ENCODE results near the gene NUAK1. TPM values are rescaled to one million over a fixed set of nuclear protein-coding genes. Genes with fewer than 3 reads are reported as not detected.
A peak's percentile ranks its signal among the peaks of the same experiment; 100 is the strongest.

NUAK1 gene
- total RNA-seq, 1 donor from 2014 or later: 32.6 TPM

DNA sequence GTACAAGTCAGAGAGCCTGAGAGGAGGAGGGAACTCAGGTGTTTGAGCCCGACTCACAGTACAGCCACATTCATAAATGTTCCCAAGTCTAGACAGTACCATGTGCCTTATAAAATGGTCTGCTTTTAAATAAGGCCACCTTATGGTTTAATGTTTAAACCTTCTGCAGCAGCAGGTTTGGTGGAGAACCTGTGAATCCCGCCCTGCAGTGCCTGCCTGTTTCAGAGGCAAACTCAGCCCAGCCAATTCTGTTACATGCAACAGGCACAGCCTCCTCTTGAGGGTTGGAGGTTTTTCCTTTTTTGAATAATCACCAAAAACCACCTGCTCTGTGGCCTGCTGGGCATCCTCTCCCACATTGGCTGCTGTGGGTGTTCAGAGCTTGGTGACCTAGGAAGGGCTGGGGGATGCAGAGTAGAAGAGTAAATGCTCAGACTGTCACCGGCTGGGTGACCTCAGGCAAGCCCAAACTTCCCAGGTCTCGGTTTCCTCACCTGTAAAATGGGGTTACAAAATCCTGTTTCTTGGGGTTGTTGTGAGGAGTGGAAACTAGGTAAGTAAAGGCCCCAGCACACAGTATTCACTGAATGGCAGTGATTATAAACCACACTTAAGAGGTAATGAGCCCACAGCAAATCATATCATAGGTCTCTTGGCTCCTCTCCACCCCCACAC, 28.0 kb downstream of the NUAK1 start:
- DNase-seq (ENCODE audit: low read depth, low spot score): no peak

DNA sequence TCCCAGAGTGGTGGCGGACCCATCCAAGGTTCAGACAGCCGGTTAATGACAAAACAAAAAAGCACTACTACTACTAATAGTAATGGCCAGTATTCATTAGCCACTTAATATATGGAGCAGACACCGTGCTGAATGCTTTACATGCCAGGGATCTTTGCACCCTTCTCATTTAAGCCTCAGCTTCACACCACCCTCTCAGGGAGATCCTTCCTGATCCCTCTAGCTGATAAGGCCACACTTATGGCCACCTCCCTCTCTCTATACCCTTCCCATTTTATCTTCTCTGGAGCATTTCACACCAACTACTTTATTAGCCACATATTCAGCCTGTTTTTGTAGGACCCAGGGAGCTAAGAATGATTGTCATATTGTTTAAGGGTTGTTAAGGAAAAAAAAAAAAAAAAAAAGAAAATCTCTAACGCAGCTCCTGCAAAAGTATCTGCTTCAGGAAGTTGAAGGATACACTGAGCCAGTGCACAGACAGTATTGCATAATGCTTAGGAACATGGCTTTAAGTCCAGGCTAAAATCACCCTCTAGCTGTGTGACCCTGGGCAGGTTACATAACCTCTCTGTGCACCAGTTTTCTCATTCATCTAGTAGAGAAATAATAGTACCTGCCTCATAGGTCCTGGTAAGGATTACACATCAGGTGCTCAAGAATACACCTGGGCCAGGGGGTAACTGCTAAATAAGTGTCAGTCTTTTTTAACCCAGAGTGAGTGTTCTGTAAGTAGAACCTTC, 29.4 kb downstream of the NUAK1 start:
- no peak for DNase-seq (ENCODE audit: low read depth, low spot score)

DNA sequence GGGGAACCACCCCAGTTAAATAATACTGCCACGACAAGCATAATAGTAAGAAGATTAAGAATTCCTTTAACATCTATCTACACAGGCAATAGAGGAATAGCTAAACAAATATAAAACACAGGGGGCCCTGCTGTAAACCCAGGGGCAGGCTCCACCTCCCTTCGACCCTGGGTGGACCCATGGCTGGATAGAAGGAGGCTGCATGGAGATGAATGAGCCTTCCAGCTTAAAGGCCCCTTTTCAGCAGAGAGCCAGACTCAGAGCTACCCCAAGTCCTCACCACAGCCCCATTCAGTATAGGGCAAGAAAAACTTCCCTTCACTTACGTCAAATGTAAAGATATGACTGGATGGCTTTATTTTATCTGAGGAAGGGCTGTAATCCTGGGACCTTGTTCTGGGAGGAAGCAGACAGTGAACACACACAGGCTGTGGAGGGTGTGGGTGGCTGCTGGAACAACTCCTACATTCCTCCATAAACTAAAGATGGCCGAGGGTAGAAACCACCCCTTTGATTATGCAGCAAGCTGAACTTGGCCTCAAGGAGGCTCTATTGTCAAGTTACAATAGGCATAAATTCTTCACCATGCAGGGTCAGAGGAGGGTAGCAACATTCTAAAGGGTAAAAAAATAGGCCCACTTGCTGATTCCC, 30.4 kb downstream of the NUAK1 start:
- DNase-seq (ENCODE audit: low read depth, low spot score): no peak

DNA sequence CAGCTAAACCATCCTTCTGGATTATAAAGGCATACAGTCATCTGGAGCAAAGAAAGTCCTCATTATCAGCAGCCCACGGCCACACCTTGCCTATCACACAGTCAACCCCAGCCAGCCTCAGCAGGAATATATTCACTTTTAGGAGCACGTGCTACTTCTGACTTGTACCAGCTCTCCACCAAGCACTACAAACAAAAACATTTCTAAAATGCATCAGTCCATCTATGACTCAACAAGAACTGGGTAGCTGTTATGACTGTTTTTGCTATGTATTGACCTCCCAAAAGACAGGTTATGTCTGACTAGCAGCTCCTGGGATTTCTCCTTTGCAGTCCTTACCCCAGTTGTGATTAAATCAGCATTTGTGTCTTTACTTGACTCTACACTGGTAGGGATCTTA, 31.2 kb downstream of the NUAK1 start:
- no peak for DNase-seq (ENCODE audit: low read depth, low spot score)

DNA sequence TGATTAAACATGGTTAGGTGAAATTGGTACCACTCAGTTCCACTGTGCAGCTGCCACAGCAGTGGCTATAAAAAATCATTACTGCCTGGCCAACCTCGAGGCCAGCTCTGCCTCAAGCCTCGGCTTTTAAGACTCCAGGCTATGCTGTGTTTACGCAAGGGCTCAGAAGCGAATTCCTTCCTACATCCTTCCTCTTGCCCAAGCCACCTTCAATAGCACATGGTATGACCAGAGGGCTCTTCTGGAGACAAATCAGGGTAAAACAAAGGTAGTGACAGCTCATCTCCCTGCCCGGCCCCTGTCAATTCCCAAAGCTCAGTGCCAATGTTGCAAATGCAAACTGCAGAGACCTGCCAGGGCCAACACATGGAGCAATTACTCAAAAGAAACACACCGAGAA, 31.9 kb downstream of the NUAK1 start:
- DNase-seq (ENCODE audit: low read depth, low spot score): peak; percentile 33

DNA sequence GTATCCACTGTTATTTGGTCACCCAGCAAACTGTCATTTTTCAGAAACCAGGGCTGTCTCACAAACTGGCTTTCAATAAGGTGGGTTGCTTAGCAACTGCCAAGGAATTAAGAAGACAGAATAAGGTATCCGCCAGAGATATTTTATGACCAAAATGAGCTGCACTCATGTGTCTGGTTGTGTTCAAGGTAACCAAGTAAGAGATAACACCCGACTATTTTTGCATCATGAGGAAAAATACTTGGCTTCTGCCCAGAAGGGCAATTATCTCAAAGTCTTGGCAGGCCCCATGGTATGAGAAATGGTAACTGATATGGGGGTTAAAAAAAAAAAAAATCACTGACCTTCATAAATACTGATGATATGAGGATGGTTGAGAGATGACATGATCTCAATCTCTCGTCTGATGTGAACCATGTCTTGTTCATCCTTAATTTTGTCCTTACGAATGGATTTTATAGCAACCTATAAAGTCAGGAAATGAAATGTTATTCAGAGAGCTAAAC, 32.6 kb downstream of the NUAK1 start:
- DNase-seq (ENCODE audit: low read depth, low spot score): no peak

DNA sequence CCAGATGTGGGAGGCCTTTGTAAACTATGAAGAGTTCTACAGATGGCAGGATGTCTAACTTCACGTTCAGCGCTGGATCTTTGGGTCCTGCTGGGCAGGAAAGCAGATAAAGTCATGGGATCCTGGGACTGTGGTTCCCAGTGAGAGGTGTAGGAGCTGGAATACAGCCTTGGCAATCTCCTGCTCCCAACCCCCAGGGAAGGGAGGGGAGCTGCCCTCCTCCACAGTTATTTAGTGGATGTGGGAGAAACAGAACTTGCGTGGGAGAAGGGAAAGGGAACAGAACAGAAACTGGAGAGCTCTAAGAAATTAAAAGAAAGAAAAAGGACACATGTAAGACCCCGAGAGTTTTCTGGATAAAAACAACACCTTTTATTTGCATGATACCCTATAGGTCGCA, 37.0 kb downstream of the NUAK1 start:
- no peak for DNase-seq (ENCODE audit: low read depth, low spot score)

DNA sequence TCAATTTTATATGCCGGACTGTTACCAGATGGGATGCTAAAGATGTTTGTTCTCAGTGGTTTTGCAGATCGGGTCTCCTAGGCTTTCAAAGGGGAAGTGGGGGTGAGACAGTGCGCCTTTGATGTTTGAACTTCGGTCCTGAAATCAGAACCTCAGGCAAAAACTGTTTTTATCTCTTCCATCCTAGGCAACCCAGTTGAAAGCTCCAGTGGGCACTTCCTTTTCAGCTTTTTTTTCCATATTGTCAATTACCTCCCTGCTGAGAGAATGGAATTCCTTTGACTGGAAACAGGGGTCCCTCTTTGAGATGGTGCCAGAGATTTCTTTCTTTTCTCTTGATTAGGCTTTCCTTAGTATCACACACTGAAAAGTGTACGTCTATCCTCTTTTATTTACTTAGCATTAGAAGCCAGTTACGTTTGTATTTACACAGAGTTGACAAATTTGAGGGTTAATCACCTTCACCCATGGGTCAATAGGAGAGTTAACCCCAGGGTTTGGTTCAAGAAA, 40.0 kb downstream of the NUAK1 start:
- no peak for DNase-seq (ENCODE audit: low read depth, low spot score)

DNA sequence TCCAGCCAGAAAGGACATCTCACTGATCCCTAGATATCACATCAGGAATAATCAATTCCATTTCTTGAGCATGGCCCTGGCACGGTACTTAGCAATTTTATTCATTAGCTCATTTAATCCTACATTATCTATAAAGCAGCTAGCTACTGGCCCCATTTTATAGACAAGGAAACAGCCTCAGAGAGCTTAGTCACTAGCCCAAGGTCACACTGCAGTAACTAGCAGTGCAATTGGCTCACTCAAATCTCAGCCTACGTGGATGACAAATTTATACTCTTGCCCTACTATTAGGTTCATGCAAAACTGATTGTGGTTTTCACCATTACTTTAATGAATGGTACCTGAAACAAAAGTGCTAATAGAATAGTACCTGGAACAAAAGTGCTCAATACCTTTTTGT, 41.7 kb downstream of the NUAK1 start:
- no peak for DNase-seq (ENCODE audit: low read depth, low spot score)

DNA sequence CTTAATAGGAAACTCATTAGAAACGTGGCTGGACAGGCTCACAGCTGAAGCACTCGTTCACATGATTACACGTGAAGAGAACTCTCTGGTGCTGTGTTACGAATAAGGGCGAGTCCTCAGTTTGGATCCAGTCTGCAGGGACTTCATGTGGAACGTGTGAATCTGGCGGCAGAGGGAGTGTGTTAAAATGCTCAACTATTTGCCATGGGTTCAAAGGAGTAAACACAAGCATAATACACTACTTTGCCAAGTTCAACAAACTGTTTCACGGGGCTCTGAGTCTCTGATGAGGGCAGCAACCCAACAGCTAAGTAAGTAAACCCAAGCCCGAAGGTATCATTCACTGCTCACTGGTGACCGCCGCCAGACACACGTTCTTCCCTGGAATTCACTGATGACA, 42.4 kb downstream of the NUAK1 start:
- no peak for DNase-seq (ENCODE audit: low read depth, low spot score)

DNA sequence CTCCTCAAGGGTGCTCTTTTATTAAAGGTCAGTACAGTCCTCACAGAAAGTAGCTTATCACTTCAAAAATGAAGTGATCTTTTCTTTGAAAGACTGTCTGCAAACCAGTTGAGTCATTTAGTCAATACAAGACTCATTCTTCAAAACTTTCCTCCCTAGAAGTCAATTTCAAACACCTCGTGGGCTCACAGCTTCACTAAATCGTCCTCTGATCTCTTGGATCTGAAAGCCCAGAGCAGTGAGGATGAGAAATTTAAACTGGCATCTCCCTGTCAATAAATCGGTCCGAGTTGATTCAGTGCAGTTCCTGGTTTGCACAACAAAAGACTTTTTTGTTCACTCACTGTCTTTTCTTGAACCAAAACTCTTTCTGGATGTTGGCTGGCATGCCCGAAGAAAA, 44.5 kb downstream of the NUAK1 start:
- DNase-seq (ENCODE audit: low read depth, low spot score): no peak

DNA sequence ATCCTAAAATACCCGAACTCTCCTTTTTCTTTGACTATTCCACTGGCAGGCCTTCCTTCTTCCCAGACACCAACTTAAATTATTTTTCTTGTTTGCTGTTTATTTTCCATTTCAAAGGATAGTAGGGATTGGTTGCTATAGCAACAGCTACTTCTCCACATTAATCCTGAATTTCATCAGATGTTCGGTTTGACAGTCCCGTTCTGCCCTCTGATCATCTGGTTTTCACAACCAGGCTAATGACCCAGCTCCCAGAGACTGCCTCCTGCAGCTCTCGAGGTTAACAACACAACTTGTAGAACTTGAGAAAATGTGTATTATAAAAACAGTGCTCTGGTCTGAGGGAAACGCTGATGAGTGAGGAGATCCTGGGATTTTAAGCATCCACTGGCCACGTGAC, 45.5 kb downstream of the NUAK1 start:
- DNase-seq (ENCODE audit: low read depth, low spot score): no peak

DNA sequence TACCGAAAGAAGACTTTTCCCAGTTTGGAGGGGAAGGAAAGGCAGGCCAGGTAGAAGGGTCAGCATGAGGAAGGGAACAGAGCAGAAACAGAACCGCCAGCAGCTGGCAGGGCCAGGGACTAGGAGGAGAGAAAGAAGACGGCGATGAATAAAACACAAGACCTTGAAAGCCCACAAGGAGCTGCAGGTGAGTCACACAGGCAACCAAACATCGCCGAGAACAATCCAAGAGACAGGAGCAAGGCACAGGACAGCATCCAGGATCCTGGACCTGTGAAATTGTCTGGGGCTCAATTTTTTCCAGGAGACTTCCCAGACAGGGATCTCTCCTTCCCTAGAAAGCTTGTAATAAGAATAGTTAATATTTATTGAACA, 47.3 kb downstream of the NUAK1 start:
- DNase-seq (ENCODE audit: low read depth, low spot score): no peak

DNA sequence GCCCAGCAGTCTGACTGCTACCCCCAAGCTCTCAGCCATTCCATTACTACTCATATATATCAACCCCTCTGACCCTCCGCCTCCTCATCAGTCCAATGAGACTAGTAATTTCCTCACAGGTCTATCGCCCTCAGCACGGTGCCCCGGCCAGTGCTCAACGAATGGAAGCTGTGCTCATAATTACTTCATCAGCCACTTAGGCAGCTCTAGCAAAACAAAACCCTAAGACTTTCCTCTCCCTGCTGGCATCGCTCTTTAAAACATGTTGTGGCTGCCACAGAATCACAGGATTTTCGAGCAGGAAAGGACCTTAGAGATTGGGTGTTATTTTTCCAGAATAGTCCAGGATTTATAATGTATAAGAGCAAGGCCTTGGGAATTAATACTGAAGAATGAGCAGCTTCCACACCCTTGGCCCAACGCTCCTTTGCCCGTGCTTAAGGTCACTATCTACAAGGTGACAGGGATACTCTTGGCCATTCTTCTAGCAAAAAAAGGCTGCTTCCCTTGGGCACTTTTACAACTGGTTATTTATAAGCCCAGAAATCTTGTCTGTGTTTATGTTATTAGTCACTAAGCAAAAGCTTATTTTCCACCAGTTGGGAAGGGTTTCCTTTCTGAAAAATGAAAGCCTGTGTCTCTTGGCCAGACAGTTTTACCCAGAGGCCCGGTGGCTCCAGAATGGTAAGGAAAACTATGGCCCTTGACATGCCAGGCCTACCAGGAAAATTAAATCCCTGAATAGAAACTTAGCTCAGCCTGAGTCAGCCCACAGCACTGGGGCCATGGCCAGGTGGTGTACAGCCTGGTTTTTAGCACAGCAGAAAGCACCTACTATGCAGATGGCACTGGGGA, 47.9 kb downstream of the NUAK1 start:
- DNase-seq (ENCODE audit: low read depth, low spot score): peak; percentile 60

DNA sequence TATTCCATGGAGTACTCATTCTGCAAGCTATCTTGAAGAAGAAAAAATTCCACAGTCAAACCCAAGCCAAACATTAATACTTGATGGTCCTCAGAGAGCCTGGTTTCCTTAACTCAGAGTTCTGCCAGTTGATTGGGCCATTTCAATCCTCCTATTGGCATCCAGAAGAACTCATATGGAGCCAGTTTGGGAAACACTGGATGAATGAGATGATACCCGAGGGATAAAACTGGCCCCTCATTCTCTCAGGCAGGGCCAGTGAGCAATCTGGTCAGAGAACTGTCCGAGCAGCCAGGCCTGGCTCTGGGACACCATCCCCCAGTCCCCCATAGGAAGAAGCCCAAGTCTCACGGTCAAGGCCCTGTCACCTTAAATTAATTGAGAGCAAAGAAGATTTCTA, 48.8 kb downstream of the NUAK1 start:
- DNase-seq (ENCODE audit: low read depth, low spot score): no peak

DNA sequence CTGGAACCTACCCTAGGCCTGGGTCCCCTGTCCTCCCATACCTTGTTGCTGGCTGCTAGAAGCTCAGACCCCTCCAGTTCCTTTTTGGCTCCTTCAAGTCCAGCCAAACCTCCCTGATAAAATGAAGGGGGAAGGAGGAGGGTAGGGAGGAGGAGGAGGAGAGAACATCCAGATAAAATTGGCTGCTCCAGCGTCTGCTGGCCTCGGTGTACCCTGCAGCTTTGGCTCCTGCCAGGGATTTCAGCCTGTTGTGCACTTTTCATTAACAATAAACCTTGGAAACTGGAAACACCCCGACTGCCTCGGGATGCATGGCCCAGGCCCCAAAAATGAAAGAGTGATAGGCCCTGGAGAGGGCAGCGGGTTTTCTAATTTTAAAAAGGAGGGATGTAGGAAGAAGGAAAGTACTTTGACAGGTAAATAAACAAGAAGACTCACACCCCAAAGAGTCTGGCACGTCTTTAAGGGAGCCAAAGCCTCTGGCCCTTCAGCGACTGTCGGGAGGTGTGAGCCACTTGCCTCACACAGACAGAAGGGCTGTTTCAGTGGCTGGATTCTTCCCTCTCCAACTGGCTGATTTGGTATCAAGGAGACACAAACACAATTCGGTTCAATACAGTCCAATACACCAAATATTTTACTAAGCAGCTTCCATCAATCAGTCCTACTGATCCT, 49.8 kb downstream of the NUAK1 start:
- DNase-seq (ENCODE audit: low read depth, low spot score): no peak

DNA sequence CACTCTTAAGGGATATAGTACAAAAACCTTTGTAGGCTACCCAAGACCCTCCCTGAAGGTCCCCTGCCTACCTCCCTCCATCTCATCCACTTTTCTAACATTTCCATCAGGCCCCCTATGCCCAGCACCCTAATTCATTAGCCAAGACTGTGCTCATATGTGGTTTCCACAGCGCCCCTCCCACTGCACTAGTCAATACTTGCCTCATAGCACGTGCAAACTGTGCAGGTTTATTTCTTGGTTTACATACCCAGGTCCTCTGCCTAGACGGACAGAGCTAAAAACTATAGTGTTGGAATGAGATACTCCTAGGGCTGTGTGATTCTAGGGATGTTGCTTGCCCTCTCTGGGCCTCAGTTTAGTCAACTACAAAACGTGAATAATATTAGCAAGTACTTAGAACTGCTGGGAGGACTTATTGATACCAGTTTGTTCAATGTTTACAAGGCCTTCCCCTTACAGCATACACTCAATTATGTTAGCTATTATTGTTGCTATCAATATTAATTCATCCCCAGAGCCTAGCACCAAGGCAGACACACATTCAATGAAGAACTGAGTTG, 50.4 kb downstream of the NUAK1 start:
- DNase-seq (ENCODE audit: low read depth, low spot score): no peak

DNA sequence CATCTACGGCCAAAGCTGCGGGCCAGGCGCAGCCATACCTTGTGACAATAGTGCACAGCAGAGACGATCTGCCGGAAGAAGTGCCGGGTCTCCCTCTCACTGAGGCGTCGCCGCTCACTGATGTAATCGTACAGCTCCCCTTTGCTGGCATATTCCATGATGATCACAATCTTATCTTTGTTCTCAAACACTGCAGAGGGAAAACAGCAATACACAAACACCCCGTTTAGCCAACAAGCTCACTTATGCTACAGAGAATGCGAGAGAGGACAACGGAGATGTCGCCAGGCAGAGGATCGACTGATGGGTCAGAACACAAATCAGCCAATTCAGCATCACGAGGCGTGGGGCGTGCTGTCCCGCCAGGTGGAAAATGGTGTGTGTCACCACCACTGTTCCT, 52.1 kb downstream of the NUAK1 start:
- no peak for DNase-seq (ENCODE audit: low read depth, low spot score)

DNA sequence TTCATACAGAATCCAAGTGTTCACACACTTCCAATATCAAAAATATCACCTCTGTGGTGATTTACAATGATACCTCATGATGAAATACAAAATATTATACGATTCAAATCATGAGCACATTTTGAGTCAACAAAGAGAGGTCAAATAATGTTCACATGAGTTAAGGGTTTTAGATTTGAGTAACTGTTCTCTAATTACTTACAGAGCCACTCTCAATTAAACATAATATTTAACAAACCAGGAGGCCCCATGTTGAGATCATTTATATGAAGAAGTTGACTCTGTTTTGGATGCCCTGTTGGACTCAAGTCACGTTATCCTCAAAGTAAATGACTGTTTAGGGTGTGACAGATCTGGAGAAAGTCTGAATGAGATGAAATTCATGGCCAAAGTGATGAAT, 53.5 kb downstream of the NUAK1 start:
- no peak for DNase-seq (ENCODE audit: low read depth, low spot score)

DNA sequence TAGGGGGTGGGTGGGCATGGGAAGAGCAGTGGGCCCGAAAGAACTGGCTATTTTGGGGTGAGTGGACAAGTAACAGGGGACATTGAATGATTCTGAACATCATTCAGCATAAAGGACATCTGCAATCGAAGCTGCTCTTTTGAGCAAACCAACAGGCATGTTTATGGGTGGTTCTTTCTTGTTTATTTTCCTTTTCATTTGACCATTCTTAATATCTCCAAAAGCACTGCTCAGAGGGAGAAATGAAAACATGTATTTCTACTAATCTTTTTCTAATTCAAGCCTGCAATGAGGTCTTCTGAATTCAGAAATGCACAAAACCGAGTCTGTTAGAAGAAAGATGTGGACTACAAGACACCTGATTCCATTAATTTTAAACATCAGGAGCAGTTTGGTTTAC, 54.0 kb downstream of the NUAK1 start:
- no peak for DNase-seq (ENCODE audit: low read depth, low spot score)
